Smooth muscle cell of the brain vasculature (primary cell): ENCODE measurements around the gene FANCE.

Source experiments
- DNase-seq: peaks from one replicate; pipeline ENCODE4 v3.0.0-alpha.2; 2012; ENCODE audit warnings: low read depth, low spot score

The FANCE gene

GRCh38 chr6:35465646-35466045 lies 13.5 kb downstream of the FANCE start:
- DNase-seq, result no peak

GRCh38 chr6:35468181-35468979 lies 16.2 kb downstream of the FANCE start, which contains the start of gene RPL10A:
RPL10A (plus strand) TSS chr6:35468401; CDS start chr6:35468435, 34 bp downstream.
- DNase-seq, result peak; percentile 94

- no peak for DNase-seq
Observed at GRCh38 chr6:35468980-35469750, 17.0 kb downstream of the FANCE start.

GRCh38 chr6:35469751-35470662 lies 17.9 kb downstream of the FANCE start:
- DNase-seq, result no peak

GRCh38 chr6:35470663-35471120 lies 18.6 kb downstream of the FANCE start:
- no peak for DNase-seq

GRCh38 chr6:35471836-35472345 lies 19.8 kb downstream of the FANCE start:
- DNase-seq, result no peak

GRCh38 chr6:35473075-35473849 lies 21.1 kb downstream of the FANCE start:
- DNase-seq, result no peak

- no peak for DNase-seq
Observed at GRCh38 chr6:35473850-35474130, 21.7 kb downstream of the FANCE start.

- no peak for DNase-seq
Observed at GRCh38 chr6:35474131-35474941, 22.2 kb downstream of the FANCE start.

GRCh38 chr6:35474942-35475570 lies 22.9 kb downstream of the FANCE start:
- no peak for DNase-seq

- DNase-seq, result no peak
Observed at GRCh38 chr6:35475573-35475972, 23.4 kb downstream of the FANCE start.

GRCh38 chr6:35476004-35476403 lies 23.9 kb downstream of the FANCE start:
- DNase-seq, result no peak

GRCh38 chr6:35477028-35477427 lies 24.9 kb downstream of the FANCE start:
- no peak for DNase-seq

- DNase-seq, result no peak
Observed at GRCh38 chr6:35477551-35478179, 25.5 kb downstream of the FANCE start.

- no peak for DNase-seq
Observed at GRCh38 chr6:35478259-35478658, 26.1 kb downstream of the FANCE start.

GRCh38 chr6:35480176-35480575 lies 28.0 kb downstream of the FANCE start:
- DNase-seq, result no peak

- DNase-seq, result no peak
Observed at GRCh38 chr6:35481226-35481625, 29.1 kb downstream of the FANCE start.

GRCh38 chr6:35483062-35483461 lies 30.9 kb downstream of the FANCE start:
- no peak for DNase-seq

GRCh38 chr6:35483490-35483889 lies 31.4 kb downstream of the FANCE start:
- DNase-seq, result no peak
